SH-SY5Y (cell line): ENCODE measurements around the gene NUDT8.

ENCODE experiments used
- GATA2 ChIP-seq: IDR thresholded peaks from 2 replicates; pipeline ENCODE4 v1.6.1; 2011; ENCODE audit warnings: mild to moderate bottlenecking, low read depth, low read length
- GATA3 ChIP-seq: IDR thresholded peaks from 2 replicates; pipeline ENCODE4 v1.6.1; 2011; ENCODE audit warnings: low read depth, mild to moderate bottlenecking, low read length, moderate library complexity

DNA sequence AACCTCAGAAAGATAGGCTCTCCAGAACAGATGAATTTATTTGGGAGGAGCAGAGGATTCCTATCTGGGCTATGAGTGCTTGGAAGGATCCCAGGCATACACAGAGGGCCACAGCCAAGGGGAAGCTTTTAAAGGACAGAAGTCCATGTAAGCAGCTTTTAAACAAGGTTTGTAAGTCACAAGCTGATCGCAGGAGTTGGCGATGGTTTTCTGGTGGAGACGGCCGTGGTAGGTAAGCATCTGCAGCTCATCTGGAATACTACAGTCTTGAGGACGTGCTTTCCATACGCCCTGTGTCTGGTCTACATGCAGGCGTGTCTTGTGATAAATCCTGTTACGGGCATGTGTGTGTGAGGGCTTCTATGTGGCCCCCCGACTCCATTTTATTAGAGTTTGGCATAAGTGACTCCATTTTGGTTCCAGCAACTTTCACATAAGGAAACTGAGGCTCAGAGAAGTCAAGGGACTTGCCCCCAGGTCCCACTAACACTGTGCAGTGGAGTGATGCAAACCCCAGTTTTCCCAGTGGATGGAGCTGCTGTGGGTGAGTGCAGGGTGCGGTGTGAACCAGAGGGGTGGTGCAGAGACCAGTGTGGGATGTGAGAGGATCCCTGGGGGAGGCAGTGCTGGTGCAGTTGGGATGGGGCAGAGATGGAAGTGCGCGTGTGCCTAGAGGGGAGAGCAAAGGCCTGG is 32.6 kb upstream of the NUDT8 start:
- TF ChIP-seq GATA2, result no peak
- TF ChIP-seq GATA3, result no peak
